Spleen (tissue), 7 donors: ENCODE results near the gene COL21A1.

Source experiments
- POLR2A ChIP-seq, 3 donors: fragments of 450-650 bp; IDR thresholded peaks; one replicate each; pipeline ENCODE4 v1.5.1; 2017; ENCODE audit warnings: antibody characterized with exemption in 3 of 3, mild to moderate bottlenecking in 1 of 3
- POLR2AphosphoS5 ChIP-seq, 3 donors: sonication (generic); formaldehyde crosslinking; IDR thresholded peaks; one replicate each; pipeline ENCODE4 v1.5.1; 2017; ENCODE audit warnings: antibody characterized with exemption in 3 of 3
- TF ChIP-seq, protein P1 (sequence below), 11 experiments: fragments of 200-600 bp in 7 of 11; fragments of 450-650 bp in 4 of 11; sonication (generic) in 4 of 11; IDR thresholded peaks in 8 of 11; conservative IDR thresholded peaks in 3 of 11; 1 replicate in 7 of 11; 2 replicates in 4 of 11; pipeline versions ENCODE4 v1.4.0 to v1.8.0; 2016 to 2021; ENCODE audit warnings: antibody characterized with exemption in 11 of 11, inconsistent platforms in 4 of 11, mild to moderate bottlenecking in 1 of 11
- donor health status: DM: no; HTN: no; CAD: no; lungs with moderate emphysema.
- donor health status: DM: no; HTN: no; CAD: no.
- donor health status: DM: no; HTN: no; CAD: no.

DNA sequence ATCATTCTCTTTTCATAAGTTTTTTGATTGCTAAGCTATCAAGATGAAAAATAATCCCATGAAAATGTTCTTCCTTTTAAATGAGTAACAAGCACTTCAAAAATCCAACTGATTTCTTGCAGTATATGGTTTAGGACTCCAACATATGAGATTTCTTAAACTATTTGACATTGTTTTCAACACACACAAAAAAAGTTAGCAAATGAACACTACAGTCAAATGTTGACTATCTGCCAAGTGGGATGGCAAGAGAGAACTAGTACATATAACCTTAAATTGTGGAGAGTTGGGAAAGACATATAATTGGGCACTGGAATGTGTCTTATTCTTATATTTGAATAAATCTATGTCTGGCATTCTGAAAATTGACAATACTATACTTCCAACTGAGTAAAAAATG lies 15.6 kb downstream of the COL21A1 start:
- TF ChIP-seq, protein P1, sequence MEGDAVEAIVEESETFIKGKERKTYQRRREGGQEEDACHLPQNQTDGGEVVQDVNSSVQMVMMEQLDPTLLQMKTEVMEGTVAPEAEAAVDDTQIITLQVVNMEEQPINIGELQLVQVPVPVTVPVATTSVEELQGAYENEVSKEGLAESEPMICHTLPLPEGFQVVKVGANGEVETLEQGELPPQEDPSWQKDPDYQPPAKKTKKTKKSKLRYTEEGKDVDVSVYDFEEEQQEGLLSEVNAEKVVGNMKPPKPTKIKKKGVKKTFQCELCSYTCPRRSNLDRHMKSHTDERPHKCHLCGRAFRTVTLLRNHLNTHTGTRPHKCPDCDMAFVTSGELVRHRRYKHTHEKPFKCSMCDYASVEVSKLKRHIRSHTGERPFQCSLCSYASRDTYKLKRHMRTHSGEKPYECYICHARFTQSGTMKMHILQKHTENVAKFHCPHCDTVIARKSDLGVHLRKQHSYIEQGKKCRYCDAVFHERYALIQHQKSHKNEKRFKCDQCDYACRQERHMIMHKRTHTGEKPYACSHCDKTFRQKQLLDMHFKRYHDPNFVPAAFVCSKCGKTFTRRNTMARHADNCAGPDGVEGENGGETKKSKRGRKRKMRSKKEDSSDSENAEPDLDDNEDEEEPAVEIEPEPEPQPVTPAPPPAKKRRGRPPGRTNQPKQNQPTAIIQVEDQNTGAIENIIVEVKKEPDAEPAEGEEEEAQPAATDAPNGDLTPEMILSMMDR (IDR thresholded peaks at IDR 0.05 in 8 of 11, conservative IDR thresholded peaks at IDR 0.05 in 3 of 11): no peak
- TF ChIP-seq POLR2A (IDR thresholded peaks at IDR 0.05): no peak
- TF ChIP-seq POLR2AphosphoS5 (IDR thresholded peaks at IDR 0.05): no peak
